D721Med (cell line): ENCODE results near the gene ZC3H18.

Source experiments
- DNase-seq: peaks from one replicate; pipeline ENCODE4 v3.0.0; 2011; ENCODE audit warnings: low spot score; ENCODE audit not compliant: insufficient read length
- FAIRE-seq: peaks from 2 replicates; lab custom pipeline; 2011; peaks lifted over from hg19 to GRCh38; lab: Jason Lieb, UNC
- CTCF ChIP-seq: IDR thresholded peaks from 2 replicates; pipeline ENCODE4 v1.5.1; 2012; ENCODE audit warnings: mild to moderate bottlenecking, control low read depth; ENCODE audit not compliant: insufficient read depth; ENCODE audit errors: missing control alignments

ZC3H18 gene

DNA sequence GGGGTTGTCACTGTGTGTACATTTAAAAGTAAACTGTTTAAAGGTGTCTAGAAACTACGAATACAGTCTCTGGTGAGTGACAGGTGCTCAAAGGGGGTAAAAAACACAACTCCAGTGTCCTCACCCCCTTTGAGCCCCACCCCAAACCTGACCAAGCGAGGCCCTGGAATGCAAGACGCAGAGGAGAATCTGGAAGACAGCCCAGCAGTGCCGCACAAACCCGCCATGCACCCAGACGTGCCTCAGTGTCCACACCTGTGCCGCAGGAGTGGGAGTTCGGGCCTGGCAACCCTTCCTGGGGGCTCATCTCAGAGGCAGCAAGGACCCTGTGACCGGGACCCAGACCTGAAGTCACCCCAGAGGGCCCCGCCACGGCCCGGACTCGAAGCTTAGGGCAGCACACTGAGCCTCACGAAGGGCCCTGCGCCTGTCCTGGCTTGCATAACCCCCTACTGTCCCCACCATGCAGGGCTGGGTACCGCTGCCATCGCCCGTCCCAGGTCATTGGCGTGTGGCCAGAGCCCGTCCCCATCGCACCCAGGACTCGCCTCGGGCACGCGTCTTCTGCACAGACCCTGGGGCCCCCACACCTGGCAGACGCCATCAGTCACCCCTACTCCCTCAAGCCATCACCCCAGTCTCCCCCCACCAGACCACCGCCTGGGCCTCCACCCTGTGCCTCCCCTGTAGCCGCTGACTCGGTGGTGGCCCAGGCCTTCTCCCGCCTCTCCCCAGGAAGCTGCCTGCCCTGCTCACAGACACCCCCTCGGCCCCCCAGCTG lies 33.0 kb upstream of the ZC3H18 start:
- FAIRE-seq: no peak
- DNase-seq: no peak
- no peak for TF ChIP-seq CTCF

DNA sequence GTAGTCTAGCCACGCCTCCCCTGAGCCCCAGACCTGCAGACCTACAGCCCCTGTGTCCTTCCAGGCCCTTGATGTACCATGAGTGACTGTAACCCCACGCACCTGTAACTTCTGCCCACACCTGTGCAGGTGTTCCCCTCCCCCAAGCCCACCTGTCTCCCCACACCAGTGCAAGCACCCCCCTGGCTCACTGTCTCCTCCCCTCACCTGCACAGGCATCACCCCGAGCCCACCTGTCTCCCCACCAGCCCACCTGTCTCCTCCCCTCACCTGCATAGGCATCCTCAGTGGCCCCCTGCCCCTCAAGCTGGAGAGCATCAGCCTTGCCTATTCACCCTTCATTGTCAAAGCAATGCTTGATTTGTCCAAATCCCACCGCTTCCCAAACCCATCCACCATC lies 32.3 kb upstream of the ZC3H18 start:
- FAIRE-seq: no peak
- no peak for TF ChIP-seq CTCF
- DNase-seq: no peak

DNA sequence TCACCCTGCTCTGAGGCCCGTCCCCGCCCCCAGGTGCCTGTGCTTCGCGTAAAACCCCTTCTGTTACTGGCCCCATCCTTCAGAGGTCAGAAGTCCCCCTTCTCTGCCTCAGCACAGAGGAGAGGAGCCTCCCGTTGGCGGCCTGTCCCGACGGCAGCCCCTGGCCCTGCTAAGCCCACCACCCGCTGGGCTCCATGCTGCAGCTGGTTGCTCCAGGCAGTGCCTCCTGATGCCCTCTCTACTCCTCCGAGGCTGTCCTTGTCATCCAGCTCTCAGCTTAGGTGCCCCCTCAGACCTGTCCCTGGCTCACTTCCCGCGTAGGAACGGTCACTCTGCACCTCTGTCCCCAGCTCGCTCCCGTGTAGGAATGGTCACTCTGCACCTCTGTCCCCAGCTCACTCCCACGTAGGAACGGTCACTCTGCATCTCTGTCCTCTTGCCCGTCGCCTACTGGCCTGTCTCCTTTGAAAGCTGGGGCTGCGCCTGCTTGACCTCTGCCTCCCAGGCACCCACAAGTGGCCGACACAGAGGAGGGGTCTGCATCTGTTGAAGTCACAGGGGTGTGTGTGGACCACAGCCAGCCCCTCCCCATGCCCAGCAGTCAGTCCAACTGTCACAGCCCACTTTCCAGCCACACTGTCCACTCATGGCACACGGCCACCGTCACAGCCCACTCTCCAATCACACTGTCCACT lies 31.7 kb upstream of the ZC3H18 start:
- DNase-seq: no peak
- FAIRE-seq: no peak
- TF ChIP-seq CTCF: no peak

- FAIRE-seq (no peak), DNase-seq (no peak)
- TF ChIP-seq CTCF: no peak
Measured at GRCh38 chr16:88539261-88539651, 30.9 kb upstream of the ZC3H18 start.

- FAIRE-seq (no peak), DNase-seq (no peak)
- TF ChIP-seq CTCF: no peak
Measured at GRCh38 chr16:88539652-88540345, 30.4 kb upstream of the ZC3H18 start.

DNA sequence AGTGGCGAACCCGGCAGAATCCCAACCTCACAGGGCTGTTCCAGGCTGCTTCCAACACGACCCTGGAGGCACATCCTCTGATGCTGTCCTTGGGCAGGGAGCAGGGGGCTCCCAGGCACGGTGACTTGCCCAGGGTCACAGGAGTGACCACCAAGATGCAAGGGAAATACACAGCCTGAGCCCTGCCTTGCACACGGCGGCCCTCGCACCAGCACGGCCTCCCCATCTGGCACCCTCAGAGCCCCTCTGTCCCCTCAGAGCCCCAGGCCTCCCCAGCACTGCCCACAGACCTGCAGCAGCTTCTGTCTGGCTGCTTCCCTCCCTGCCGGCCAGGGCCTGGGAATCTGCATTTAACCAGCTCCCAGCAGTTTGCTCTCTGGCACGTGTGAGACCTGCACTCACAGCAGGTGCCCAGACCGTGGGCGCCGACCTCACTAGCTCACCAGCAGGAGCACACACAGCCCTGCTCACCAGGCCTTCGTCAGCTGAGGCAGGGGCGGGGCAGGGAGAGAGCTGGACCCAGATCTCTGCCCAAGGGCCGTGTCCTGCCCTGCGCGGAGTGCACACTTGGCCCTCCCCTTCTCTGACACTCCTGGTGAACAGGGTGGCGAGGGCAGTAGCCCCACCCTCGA lies 29.7 kb upstream of the ZC3H18 start:
- FAIRE-seq (no peak), DNase-seq (no peak)
- no peak for TF ChIP-seq CTCF
